ENCODE measurements around the gene RAB8A.
"Not testable (repeated sequence)": the region's sequence is repeated elsewhere in the genome, so short reads cannot be mapped to it uniquely, and the experiment has no call there.

The RAB8A gene

DNA sequence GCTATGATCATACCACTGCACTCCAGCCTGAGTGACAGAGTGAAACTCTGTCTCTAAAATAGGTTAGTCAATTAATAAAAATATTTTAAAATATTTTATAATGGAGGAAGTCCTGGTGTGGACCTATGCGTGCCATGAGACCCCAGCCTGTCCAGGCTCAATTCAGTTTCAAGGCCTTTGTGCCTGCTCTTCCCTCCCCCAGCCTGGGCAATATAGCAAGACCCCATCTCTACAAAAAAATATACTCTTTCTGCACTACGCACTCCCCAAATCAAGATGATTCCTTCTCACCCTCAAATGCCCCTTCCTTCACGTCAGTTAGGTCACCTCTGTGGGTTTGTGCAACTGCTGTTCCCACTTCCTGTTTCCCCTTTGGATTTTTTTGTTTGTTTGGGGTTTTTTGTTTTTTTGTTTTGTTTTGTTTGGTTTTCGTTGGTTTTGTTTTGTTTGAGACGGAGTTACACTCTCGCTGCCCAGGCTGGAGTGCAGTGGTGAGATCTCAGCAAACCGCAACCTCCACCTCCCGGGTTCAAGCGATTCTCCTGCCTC is 30.4 kb downstream of the RAB8A start:
- DNase-seq (ENCODE audit: low spot score), result no peak

DNA sequence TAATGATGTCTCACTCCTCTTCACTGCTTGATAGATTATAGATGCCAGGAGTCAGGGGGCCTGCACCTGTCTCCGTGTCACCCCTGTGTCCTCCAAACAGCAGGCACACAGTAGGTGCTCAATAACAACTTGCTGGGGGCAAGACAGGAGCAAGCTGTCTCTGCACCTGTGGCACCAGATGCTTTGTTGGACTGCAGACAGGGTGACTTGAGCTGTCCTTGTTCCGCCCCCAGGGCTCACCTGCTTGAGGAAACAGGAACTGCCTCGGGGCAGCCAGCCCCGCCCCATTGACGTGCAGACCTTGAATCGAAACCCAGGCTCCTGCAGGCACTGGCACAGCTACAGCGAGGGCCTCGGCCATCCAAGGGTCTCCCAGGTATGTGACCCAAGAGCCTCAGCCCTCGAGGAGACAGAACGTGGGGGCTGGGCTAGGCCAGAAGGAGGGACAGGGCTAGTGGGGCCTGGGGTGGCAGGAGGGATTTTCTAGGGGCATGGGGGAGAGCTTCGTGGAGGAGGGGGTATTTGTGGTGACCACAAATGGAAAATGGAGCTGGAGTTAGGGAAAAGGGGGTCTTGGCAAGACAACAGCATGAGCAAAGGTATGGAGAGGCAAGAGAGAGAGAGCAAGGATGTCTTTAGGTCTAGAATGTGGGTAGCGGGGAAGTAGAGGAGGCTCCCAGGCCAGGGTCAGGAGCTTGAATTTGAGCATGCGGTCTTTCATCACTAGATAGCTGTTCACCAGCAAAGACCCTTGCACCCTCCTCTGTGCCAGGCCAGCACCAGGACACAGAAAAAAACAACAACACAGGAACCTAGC is 31.9 kb downstream of the RAB8A start, which contains the start of gene HSH2D:
Gene HSH2D, plus strand, starts transcription at position 287 of the 817 bp plus-strand sequence. CDS start 5,066 bp downstream, outside the sequence.
- DNase-seq (ENCODE audit: low spot score), result peak; percentile 53

DNA sequence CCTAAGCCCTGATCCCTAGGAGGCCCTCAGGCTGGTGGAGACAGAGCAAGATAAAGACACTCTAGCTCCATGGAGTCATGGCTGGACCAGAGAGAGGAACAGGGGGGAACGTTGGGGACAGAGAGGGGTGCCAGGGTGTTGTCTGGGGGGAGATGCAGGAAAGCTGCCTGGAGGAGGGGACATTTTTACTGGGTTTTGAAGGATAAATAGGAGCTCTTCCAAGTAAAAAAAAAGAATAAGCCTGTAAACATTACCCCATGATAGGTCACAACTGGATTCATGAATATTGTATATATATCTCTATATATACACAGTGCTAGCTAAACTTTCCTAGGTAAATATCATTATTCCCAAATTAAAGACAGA is 32.5 kb downstream of the RAB8A start:
- no peak for DNase-seq (ENCODE audit: low spot score)

DNA sequence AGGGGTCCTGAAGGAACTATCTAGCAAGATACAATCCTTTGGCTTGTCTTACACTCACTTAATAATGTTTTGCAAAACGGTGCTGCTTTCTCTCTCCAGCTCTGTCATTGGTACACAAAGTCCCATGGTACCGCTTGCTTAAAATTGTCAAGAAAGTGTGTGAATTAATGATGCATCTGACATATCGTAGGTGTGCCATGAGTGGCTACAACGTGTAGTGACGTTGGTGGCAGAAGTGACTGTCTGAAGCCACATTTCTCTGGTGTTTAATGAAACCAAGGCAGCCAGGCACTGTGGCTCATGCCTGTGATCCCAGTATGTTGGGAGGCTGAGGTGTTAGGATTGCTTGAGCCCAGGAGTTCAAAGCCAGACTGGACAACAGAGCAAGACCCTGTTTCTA is 34.4 kb downstream of the RAB8A start:
- DNase-seq (ENCODE audit: low spot score), result no peak

DNA sequence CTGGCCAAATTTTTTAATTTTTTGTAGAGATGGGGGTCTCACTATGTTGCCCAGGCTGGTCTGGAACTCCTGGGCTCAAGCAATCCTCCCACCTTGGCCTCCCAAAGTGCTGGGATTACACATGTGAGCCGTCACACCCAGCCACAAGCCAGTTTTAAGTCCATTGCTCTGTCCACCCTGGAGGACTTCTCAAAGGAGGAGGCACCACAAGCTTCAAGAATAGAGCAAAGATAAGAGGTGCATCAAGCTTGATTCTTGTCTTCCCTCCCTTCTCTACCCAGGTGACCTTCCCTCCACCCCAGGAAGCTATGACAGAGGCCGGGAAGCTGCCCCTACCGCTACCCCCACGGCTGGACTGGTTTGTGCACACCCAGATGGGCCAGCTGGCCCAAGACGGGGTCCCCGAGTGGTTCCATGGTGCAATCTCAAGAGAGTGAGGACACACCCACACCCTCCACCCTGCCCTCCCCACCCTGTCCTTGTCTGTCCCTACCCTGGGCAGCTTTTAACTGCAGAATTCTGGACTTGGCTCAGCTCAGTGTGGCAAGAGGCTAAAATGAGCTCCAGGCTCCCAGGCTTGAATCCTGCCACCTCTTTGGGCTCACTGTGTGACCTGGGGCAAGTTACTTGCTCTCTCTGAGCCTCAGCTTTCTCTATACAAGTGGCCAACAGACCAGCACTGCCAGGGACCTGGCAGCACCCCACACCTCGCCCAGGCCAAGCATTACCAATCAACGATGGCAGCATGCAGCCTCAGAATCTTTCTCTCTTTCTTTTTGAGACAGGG is 36.9 kb downstream of the RAB8A start:
- DNase-seq (ENCODE audit: low spot score), result no peak

DNA sequence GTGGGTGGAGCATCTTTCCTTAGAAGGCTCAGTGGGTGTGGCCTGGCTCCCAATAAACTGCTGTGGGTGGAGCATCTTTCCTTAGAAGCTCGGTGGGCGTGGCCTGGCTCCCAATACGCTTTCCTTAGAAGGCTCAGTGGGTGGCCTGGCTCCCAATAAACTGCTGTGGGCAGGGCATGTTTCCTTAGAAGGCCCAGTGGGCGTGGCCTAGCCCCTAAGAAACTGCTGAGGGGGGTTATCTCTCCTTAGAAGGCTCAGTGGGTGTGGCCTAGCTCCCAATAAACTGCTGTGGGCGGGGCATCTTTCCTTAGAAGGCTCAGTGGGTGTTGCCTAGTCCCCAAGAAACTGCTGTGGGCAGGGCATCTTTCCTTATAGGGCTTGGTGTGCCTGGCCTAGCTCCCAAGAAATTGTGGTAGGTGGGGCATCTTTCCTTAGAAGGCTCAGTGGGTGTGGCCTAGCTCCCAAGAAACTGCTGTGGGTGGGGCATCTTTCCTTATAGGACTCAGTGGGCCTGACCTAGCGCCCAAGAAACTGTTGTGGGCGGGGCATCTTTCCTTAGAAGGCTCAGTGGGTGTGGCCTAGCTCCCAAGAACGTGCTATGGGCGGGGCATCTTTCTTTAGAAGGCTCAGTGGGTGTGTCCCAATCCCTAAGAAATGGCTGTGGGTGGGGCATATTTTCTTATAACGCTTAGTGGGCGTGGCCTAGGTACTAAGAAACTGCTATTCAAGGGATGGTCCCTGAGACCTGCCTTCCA is 42.1 kb downstream of the RAB8A start:
- peak; percentile 31 for DNase-seq (ENCODE audit: low spot score)

DNA sequence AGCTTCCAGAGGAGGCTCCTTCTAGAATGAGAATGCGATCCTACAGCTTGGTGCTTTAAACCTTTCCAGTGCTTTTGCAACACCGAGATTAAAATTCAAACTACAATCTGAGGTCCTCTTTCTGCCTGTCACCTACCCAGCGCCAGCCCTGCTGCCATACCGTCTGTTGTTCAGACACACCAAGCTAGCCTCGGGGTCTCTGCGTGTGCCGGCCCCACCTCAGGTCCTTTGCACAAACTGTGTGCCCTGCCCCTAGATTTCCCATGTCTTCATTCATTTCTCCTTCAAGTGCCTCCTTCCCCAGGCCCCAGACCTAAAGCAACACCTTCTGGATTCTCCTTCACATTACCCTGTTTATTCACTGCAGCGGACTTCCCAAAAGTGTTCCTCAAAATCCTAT is 42.9 kb downstream of the RAB8A start:
- no peak for DNase-seq (ENCODE audit: low spot score)

DNA sequence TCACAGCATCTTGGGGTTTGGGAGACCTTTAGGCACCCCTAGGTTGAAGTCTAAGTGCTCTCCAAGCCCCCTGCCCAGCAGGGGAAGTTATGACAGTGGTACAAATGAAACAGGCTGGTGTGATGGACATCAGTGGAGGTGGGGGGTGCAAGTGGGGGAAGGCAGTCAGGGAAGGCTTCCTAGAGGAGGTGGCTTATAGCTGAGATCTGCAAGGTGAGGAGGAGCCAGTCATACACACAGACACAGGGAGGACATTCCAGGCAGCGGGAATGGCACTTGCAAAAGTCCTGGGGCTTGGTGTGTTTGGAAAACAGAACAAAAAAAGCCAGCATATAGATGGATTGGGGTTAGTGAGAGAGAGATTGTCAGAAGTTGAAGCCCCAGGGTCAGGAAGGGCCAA is 43.4 kb downstream of the RAB8A start:
- DNase-seq (ENCODE audit: low spot score), result no peak

DNA sequence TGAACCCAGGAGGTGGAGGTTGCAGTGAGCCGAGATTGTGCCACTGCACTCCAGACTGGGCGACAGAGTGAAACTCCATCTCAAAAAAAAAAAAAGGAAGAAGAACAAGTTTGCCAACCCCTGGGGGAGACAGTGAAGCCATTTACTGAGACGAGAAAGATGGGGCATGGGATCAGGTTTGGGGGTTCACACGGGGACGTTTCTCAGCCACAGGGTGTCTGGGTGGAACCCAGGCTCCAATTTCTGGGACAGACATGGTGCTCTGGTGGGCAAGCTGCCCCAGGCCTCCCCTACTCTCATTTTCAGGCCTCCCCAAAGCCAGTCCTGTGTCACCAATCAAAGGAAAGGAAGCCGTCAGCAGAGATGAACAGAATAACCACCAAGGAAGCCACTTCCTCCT is 45.2 kb downstream of the RAB8A start:
- no peak for DNase-seq (ENCODE audit: low spot score)

DNA sequence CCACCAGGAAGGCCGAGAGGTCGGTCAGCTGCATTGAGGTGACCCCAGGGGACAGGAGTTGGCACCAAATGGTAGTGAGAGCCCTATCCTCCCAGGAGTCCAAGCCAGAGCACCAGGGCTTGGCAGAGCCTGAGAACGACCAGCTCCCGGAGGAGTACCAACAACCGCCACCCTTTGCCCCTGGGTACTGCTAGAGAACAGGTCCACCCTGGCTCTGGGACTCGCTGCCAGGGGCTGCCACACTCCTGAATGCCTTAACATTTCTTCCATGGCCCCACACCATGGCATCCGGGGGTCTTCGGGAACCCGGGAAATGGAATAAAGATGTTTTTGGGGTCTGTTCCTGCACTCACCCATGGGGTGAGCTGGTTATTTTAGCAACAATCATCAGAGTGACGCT is 45.9 kb downstream of the RAB8A start:
- no peak for DNase-seq (ENCODE audit: low spot score)

DNA sequence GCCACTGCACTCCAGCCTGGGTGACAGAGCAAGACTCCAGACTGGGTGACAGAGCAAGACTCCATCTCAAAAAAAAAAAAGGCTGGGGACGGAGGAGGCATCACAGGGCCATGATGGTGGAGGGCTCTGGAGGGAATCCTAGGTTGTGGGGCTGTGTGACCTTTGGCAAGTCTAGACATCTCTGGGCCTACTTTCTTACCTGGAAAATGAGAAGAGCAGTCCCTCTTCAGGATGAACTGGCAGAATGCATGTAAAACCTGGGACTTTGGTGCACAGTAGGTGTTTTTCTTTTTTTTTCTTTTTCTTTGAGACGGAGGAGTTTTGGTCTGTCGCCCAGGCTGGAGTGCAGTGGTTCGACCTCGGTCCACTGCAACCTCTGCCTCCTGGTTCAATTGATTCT is 48.0 kb downstream of the RAB8A start:
- DNase-seq (ENCODE audit: low spot score), result no peak

DNA sequence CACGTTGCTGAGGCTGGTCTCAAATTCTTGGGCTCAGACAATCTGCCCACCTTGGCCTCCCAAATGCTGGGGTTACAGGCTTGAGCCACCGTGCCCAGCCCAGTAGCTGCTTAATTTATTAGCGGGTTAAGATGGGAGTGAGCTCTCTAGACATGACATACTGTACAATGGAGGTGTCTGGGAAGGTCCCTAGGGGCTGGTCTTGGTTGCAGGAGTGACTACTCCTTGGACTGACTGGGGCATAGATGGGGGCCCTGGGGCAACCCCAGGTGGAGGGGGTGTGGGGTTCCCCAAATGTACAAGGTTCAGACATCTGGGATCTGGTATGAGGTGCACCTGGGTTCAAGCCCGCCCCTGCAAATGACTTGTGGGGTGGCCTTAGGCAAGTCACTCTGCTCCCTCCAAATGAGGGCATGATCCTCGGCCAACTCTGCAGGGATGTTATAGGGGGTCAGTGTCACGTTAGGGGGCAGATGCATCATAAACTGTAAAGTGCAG is 48.8 kb downstream of the RAB8A start:
- no peak for DNase-seq (ENCODE audit: low spot score)

DNA sequence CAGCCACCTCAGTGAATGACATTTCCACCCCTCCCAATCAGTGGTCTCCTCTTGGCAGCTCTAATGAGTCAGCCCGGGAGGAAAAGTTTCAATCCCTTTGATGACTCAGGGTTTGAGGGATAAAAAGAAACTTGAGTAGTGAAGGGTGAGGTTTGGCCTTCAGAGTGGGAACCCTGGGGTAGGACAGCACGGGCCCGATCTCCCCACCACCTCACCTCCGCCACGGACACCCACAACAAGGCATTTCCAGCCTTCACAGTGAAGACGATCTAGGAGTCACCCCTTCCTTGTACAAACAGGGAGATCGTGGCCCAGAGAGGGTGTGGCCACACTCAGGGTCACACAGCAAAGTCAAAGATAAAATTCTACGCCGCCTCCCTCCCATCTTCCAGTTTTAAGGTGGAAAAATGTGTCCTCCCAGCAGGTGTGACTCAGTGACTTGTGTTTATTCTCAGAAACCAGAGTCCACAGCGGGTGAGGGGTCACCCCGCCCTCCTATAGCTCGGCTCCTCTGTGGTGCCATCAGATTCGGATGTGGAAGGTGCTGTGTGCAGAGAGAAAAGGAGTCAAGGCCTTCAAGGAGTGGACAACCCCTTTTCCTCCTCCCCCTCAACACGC is 49.4 kb downstream of the RAB8A start:
- DNase-seq (ENCODE audit: low spot score), result peak; percentile 88

DNA sequence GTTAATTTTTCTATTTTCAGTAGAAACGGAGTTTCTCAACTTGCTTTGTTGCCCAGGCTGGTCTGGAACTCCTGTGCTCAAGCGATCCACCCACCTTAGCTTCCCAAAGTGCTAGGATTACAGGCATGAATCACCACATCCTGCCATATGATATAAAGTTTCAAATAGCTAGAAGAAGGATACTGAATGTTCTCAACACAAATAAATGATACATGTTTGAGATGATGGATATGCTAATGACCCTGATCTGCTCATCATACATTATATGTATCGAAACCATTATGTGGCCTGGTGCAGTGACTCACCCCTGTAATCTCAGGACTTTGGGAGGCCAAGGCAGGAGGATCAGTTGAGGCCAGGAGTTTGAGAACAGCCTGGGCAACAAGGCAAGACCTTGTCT is 50.2 kb downstream of the RAB8A start:
- DNase-seq (ENCODE audit: low spot score), result peak; percentile 74

DNA sequence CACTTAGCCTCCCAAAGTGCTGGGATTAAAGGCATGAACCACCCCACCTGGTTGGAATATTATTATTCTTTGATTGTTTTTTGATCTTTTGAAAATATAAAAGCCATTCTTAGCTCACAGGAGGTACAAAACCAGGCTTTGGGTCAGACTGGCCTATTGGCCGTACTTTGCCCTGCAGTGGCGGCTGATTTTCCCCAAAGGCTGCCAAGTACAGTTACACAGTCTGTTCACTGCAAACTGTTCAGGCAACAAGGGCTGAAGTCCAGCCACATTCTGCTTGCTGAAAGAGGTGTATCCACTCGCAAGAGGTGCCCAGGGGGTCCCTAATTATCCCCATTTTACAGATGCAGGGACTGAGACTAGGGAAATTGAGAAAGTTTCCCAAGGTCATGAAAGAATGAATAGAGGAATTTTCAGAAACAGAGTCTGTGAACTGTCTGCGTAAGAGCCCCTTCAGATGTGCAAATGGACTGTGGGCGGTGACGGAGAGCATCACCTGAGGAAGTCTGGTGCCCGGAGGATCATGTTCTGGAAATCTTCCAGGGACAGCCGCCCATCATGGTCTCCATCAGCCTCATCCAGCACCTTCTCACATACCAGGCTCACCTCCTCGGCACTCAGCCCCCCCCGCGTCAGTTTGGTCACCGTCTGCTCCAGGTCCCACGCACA is 52.7 kb downstream of the RAB8A start:
- no peak for DNase-seq (ENCODE audit: low spot score)

DNA sequence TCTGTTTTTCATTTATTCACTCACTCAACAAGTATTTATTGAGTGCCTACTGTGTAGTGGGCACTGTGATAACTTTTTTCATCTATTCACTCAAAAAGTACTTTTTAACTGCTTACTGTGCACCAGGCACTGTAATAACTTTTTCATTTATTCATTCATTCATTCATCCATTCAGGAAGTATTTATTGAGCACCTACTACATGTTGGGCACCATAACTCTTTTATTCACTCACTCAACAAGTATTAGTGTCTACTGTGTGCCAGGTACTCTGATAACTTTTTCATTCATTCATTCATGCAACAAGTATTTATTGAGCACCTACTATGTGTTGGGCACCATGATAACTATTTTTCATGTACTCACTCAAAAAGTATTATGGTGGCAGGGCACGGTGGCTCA is 54.7 kb downstream of the RAB8A start:
- no peak for DNase-seq (ENCODE audit: low spot score)

DNA sequence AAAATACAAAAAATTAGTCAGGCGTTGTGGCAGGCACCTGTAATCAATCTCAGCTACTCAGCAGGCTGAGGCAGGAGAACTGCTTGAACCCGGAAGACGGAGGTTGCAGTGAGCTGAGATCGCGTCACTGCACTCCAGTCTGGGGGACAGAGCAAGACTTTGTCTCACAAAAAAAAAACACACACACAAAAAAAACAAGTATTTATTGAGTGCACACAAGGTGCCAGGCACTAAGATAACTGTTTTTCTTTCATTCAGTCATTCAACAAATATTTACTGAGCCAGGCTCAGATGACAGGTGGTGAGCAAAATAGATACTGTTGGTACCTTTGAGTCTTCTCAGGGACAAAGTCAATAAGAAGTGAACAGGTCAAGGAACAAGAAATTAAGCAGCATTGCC is 55.4 kb downstream of the RAB8A start:
- DNase-seq (ENCODE audit: low spot score), result no peak

DNA sequence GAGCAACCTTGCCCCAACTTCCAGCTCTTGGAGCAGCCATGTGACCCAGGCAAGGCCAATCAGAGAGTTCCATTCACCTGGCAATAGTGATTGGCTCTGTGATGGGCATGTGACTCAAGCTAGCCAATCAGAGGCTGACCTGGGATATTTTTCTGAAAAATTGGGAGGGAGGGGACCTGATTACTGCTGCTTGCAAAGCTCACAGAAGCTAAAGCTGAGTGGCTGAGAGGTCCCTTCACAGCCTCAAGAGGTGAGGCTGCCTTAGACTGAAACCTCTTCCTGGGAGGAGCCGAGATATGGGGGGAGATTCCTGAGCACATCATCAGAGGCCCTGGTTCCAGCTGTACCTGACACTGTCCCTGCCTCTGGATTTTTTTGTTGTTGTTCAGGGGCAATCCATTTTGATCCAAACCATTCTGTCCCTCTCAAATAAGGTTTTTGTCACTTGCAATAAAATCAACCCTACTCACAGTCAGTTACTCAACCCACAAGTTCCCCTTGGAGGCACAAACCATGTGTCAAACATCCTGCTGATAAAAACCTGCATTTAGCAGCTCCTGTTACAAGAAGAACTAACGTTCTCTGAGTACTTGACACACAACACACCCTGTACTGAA is 56.9 kb downstream of the RAB8A start:
- DNase-seq (ENCODE audit: low spot score), result no peak

DNA sequence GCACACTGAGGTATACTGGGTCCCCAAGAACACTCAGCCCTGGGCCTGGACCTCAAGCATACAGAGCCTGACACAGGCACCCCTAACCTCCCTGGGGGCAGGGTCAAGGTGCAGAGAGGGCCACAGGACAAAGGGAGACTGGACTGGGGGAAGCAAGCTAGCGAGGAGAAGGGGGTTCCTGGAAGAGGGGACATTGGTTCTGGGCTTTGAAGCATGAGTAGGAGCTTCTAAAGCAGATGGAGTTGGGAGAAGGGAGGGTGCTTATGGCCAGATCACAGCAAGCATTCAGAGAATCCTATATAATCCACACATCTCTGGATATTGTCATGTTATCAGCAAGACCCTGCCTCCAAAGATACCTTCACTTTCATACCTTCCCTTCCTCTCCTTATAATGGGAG is 58.4 kb downstream of the RAB8A start:
- no peak for DNase-seq (ENCODE audit: low spot score)

DNA sequence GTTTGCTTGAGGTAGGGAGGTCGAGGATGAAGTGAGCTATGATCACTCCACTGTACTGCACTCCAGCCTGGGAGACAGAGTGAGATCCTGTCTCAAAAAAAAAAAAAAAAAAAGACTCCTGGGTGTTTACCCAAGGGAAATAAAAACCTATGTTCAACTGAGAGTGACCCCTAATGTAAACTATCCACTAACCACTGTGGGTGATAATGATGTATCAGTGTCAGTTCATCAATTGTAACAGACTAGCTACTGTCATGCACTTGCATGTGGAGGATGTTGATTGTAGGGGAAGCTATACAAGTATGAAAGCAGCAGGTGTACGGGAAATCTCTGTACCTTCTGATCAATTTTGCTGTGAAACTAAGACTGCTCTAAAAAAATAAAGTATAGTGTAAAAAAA is 64.3 kb downstream of the RAB8A start:
- no peak for DNase-seq (ENCODE audit: low spot score)

DNA sequence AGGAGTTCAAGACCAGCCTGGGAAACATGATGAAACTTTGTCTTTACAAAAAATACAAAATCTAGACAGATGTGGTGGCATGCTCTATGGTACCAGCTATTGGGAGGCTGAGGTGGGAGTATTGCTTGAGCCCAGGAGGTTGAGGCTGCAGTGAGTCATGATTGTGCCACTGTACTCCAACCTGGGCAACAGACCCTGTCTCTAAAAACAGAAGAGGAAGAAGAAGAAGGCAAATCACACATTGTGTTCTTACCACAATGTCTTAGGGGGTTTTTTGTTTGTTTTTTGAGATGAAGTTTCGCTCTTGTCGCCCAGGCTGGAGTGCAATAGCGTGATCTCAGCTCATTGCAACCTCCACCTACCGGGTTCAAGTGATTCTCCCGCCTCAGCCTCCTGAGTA is 67.2 kb downstream of the RAB8A start:
- DNase-seq (ENCODE audit: low spot score), result not testable (repeated sequence)

Measured in SW480 (cell line).